WTC11 (cell line): ENCODE measurements around the gene FCN1. TPM values are rescaled to one million over a fixed set of nuclear protein-coding genes. Genes with fewer than 3 reads are reported as not detected.

ENCODE experiments used
- ATAC-seq: fragments of 200-7000 bp; cut with Tn5 transposase; 2 replicates; pipeline ENCODE4 v1.10.0; 2021; ENCODE audit warnings: mild to moderate bottlenecking, moderate library complexity
- CTCF ChIA-PET: fragments of 300-600 bp; sonication (Branson Sonifier 250); formaldehyde crosslinking; loops from one replicate; lab custom pipeline; 2021; ENCODE audit warnings: antibody characterized with exemption; lab: Charles Lee
- POLR2A ChIA-PET: fragments of 350-600 bp; sonication (Branson Sonifier 250); formaldehyde crosslinking; loops from one replicate; lab custom pipeline; 2021; ENCODE audit warnings: antibody characterized with exemption; lab: Charles Lee
- DNase-seq: peaks from one replicate; pipeline ENCODE4 v3.0.0; 2021; ENCODE audit warnings: low spot score
- H3K27ac Mint-ChIP-seq: 2 replicates; pipeline ENCODE4 v1.8.0; 2021; ENCODE audit warnings: mixed read lengths
- H3K27me3 Mint-ChIP-seq: 2 replicates; pipeline ENCODE4 v1.8.0; 2021; ENCODE audit warnings: low read depth, mild to moderate bottlenecking, moderate library complexity, mixed read lengths
- H3K36me3 Mint-ChIP-seq: 2 replicates; pipeline ENCODE4 v1.8.0; 2021; ENCODE audit warnings: mixed read lengths
- H3K4me1 Mint-ChIP-seq: 2 replicates; pipeline ENCODE4 v1.8.0; 2022; ENCODE audit warnings: mixed read lengths
- H3K4me3 Mint-ChIP-seq: 2 replicates; pipeline ENCODE4 v1.8.0; 2021; ENCODE audit warnings: mild to moderate bottlenecking, moderate library complexity, mixed read lengths
- H3K9me3 Mint-ChIP-seq: 2 replicates; pipeline ENCODE4 v1.8.0; 2021; ENCODE audit warnings: mixed read lengths
- ARID4B ChIP-seq: sonication (generic); formaldehyde crosslinking; IDR thresholded peaks from 2 replicates; pipeline ENCODE4 v1.8.0; 2023; ENCODE audit warnings: missing genetic modification reagents, mild to moderate bottlenecking, borderline replicate concordance
- ATF3 ChIP-seq: sonication (generic); formaldehyde crosslinking; conservative IDR thresholded peaks from 2 replicates; pipeline ENCODE4 v1.8.1; 2022; ENCODE audit warnings: mild to moderate bottlenecking, missing genetic modification reagents
- CDX4 ChIP-seq: fragments of 250-450 bp; sonication (Bioruptor Pico); IDR thresholded peaks from 2 replicates; pipeline ENCODE4 v1.9.0; 2021; ENCODE audit warnings: moderate library complexity, mild to moderate bottlenecking, inconsistent platforms, borderline replicate concordance
- E2F5 ChIP-seq: sonication (generic); formaldehyde crosslinking; IDR thresholded peaks from 2 replicates; pipeline ENCODE4 v1.8.1; 2022; ENCODE audit warnings: mild to moderate bottlenecking, moderate library complexity, missing genetic modification reagents
- GRHL2 ChIP-seq: fragments of 250-450 bp; sonication (Bioruptor Pico); IDR thresholded peaks from 2 replicates; pipeline ENCODE4 v1.8.0; 2022; ENCODE audit warnings: mild to moderate bottlenecking, moderate library complexity; ENCODE audit not compliant: insufficient replicate concordance, severe bottlenecking
- HMGA2 ChIP-seq: fragments of 250-450 bp; sonication (Bioruptor Pico); IDR thresholded peaks from 2 replicates; pipeline ENCODE4 v1.4.0; 2021; ENCODE audit warnings: mild to moderate bottlenecking, moderate library complexity
- MXD4 ChIP-seq: fragments of 250-450 bp; sonication (Bioruptor Pico); IDR thresholded peaks from 2 replicates; pipeline ENCODE4 v1.8.0; 2021; ENCODE audit warnings: mild to moderate bottlenecking, moderate library complexity, borderline replicate concordance
- NR1H2 ChIP-seq: sonication (generic); formaldehyde crosslinking; IDR thresholded peaks from 2 replicates; pipeline ENCODE4 v1.9.0; 2021; ENCODE audit warnings: mild to moderate bottlenecking, moderate library complexity, missing genetic modification reagents
- PRDM15 ChIP-seq: sonication (generic); formaldehyde crosslinking; IDR thresholded peaks from 2 replicates; pipeline ENCODE4 v1.8.0; 2022; ENCODE audit warnings: missing genetic modification reagents
- SMAD3 ChIP-seq: sonication (generic); formaldehyde crosslinking; IDR thresholded peaks from 2 replicates; pipeline ENCODE4 v1.8.0; 2022; ENCODE audit warnings: missing genetic modification reagents, mild to moderate bottlenecking, borderline replicate concordance
- SMAD4 ChIP-seq: sonication (generic); formaldehyde crosslinking; IDR thresholded peaks from 2 replicates; pipeline ENCODE4 v1.8.0; 2022; ENCODE audit warnings: mild to moderate bottlenecking, missing genetic modification reagents
- SP1 ChIP-seq: sonication (generic); formaldehyde crosslinking; conservative IDR thresholded peaks from 2 replicates; pipeline ENCODE4 v1.8.1; 2022; ENCODE audit warnings: missing genetic modification reagents
- TEAD1 ChIP-seq: sonication (generic); formaldehyde crosslinking; IDR thresholded peaks from 2 replicates; pipeline ENCODE4 v1.8.0; 2022; ENCODE audit warnings: mild to moderate bottlenecking, missing genetic modification reagents
- ZMAT4 ChIP-seq: fragments of 250-450 bp; sonication (Bioruptor Pico); IDR thresholded peaks from 2 replicates; pipeline ENCODE4 v1.9.0; 2021; ENCODE audit warnings: mild to moderate bottlenecking
- ZNF423 ChIP-seq: fragments of 250-450 bp; sonication (Bioruptor Pico); IDR thresholded peaks from 2 replicates; pipeline ENCODE4 v2.1.2; 2022; ENCODE audit warnings: mild to moderate bottlenecking, moderate library complexity
- ZNF425 ChIP-seq: fragments of 250-450 bp; sonication (Bioruptor Pico); conservative IDR thresholded peaks from 2 replicates; pipeline ENCODE4 v1.9.0; 2021; ENCODE audit warnings: mild to moderate bottlenecking
- ZSCAN18 ChIP-seq: fragments of 250-450 bp; sonication (Bioruptor Pico); IDR thresholded peaks from 2 replicates; pipeline ENCODE4 v2.1.2; 2022; ENCODE audit warnings: mild to moderate bottlenecking, moderate library complexity
- total RNA-seq: library from RNA; stranded (reverse); gene quantifications from 3 replicates; pipeline ENCODE4 v1.2.3, GENCODE V29; 2021

The FCN1 gene
- total RNA-seq, 1 experiment from 2014 or later: not detected

GRCh38 chr9:134880484-134881312 is 37.0 kb downstream of the FCN1 start, which contains the start of gene FCN2:
Gene FCN2, plus strand, starts transcription at chr9:134880810. Its CDS starts 12 bp downstream, at chr9:134880822.
- ChIA-PET POLR2A (no interaction called here), CTCF (no interaction called here)
- ATAC-seq (no peak), DNase-seq (no peak)
- H3K27me3 Mint-ChIP-seq: no peaks in the 10 kb centered on the region; the same call in 1 of the 2 replicates
- H3K9me3 Mint-ChIP-seq: no peaks in the 10 kb centered on the region
- H3K36me3 Mint-ChIP-seq: no peaks in the 10 kb centered on the region
- H3K4me1 Mint-ChIP-seq: no peaks in the 10 kb centered on the region
- no peak within 1 kb of the TSS for H3K4me3 Mint-ChIP-seq
- no peak within 1 kb of the TSS for H3K27ac Mint-ChIP-seq
- TF ChIP-seq PRDM15 (CRISPR knock-in tag) (no peak), ZNF423 (no peak), SMAD3 (CRISPR knock-in tag) (no peak), CDX4 (CRISPR knock-in tag) (no peak), HMGA2 (CRISPR knock-in tag) (no peak), SMAD4 (CRISPR knock-in tag) (no peak), ZSCAN18 (no peak), TEAD1 (CRISPR knock-in tag) (no peak), GRHL2 (no peak)

GRCh38 chr9:134879664-134880483 is 37.8 kb downstream of the FCN1 start:
- H3K27ac Mint-ChIP-seq: no peak overlapping the region
- ChIA-PET POLR2A (no interaction called here), CTCF (no interaction called here)
- ATAC-seq (no peak), DNase-seq (no peak)
- H3K4me1 Mint-ChIP-seq: no peaks in the 10 kb centered on the region
- H3K4me3 Mint-ChIP-seq: no peak overlapping the region
- no peaks in the 10 kb centered on the region for H3K9me3 Mint-ChIP-seq
- no peaks in the 10 kb centered on the region for H3K36me3 Mint-ChIP-seq
- no peaks in the 10 kb centered on the region; the same call in 1 of the 2 replicates for H3K27me3 Mint-ChIP-seq
- no peak for TF ChIP-seq ATF3 (CRISPR knock-in tag)
- no peak for TF ChIP-seq SMAD4 (CRISPR knock-in tag)
- TF ChIP-seq ZNF425 (CRISPR knock-in tag): no peak
- no peak for TF ChIP-seq NR1H2 (CRISPR knock-in tag)
- no peak for TF ChIP-seq ARID4B (CRISPR knock-in tag)
- TF ChIP-seq SP1 (CRISPR knock-in tag): no peak
- no peak for TF ChIP-seq MXD4
- TF ChIP-seq E2F5: no peak
- no peak for TF ChIP-seq ZMAT4 (CRISPR knock-in tag)
